HUES64 (cell line): ENCODE measurements around the gene AIPL1.

Experiments
- H3K27ac ChIP-seq: 2 replicates; pipeline ENCODE4 v1.7.0; 2013; ENCODE audit warnings: low read depth, low read length, inconsistent platforms
- H3K27me3 ChIP-seq: 2 replicates; pipeline ENCODE4 v1.6.1; 2013; ENCODE audit warnings: mild to moderate bottlenecking, low read length; ENCODE audit not compliant: insufficient read depth
- H3K36me3 ChIP-seq: 2 replicates; pipeline ENCODE4 v1.6.1; 2013; ENCODE audit warnings: mild to moderate bottlenecking, low read length; ENCODE audit not compliant: insufficient read depth
- H3K4me1 ChIP-seq: 2 replicates; pipeline ENCODE4 v1.6.1; 2013; ENCODE audit warnings: mild to moderate bottlenecking, low read length, moderate library complexity; ENCODE audit not compliant: insufficient read depth
- H3K4me3 ChIP-seq: 2 replicates; pipeline ENCODE4 v1.5.1; 2013; ENCODE audit warnings: mild to moderate bottlenecking, low read length, moderate library complexity
- H3K9ac ChIP-seq: 2 replicates; pipeline ENCODE4 v1.6.1; 2013; ENCODE audit warnings: mild to moderate bottlenecking, low read depth, low read length
- H3K9me3 ChIP-seq: 2 replicates; pipeline ENCODE4 v1.6.1; 2013; ENCODE audit warnings: low read depth, low read length; ENCODE audit not compliant: insufficient read depth
- WGBS: fragments of 150-250, 120-280 bp; methylation state at CpG from one replicate; pipeline ENCODE4 v1.1.7; 2013; ENCODE audit warnings: missing lambda C conversion rate; 5-methylcytosine and 5-hydroxymethylcytosine counted together

AIPL1 gene

DNA sequence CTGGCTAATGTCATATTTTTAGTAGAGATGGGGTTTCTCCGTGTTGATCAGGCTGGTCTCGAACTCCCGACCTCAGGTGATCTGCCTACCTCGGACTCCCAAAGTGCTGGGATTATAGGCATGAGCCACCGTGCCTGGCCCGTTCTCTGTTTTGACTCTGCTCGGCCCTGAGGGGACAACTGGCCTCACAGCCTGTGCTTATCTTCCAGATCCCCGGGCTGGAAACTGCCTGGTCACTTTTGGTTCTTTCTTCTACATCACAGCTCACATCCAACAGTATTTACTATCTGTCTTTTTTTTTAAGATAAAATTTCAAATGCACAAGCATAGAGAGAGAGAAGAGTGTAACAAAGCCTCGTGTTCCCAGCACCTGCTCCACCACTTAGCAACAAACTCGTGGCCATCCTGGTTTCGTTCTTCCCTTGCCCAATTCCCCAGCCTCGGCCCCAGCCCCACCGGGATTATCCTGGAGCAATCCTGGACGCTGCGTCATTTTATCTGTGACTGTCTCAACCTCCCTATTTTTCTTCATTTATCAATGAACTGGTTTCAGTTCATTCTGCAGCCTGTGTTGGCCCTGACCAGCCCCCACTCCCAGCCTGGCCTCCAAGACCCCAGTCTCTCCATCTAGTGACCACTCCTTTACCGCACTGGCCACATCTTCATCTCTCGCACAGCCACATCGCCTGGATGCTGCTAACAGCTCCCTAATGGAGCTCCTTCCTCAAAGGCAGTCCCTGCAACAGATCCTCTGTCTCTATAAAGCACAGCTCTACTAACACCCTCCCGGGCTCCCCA lies 30.5 kb upstream of the AIPL1 start:
- Histone ChIP-seq H3K9ac (no peak overlapping the region), H3K9me3 (no peaks in the 10 kb centered on the region), H3K4me1 (peaks cover 18% of the 10 kb centered on the region), H3K27ac (no peak overlapping the region), H3K27me3 (no peaks in the 10 kb centered on the region), H3K36me3 (no peaks in the 10 kb centered on the region), H3K4me3 (no peak overlapping the region)
- 91% methylated on average over 19 of the region's 19 CpGs for WGBS

DNA sequence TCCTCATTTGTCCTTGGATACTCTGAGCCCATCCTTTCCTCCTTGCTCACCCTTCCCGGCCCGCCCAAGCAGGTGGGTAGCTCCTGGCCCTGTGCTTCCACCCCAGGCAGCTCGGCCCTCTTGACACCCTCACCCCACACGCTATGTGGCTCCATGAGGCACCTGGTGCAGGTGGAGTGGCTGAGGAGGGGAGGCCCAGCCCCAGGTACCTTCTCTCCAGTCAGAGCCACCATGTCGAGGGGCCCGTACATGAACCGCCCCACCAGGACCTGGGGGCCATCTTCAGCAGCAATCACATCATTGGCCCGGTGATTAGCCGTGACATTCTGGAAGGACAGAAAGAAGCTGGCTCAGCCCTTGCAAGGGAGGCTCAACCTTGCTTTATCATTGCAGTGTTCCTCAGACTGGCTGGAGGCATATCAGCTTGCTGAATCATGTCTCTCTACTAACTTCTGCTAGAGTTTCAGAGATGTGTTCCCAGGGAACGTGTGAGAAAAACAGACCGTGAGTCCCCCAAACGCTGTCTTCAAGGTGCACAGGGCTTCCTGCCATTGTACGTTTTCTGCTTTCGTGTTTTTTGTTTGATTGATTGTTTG lies 29.6 kb upstream of the AIPL1 start:
- Histone ChIP-seq H3K4me1 (peaks cover 18% of the 10 kb centered on the region), H3K9me3 (no peaks in the 10 kb centered on the region), H3K27ac (no peak overlapping the region), H3K36me3 (no peaks in the 10 kb centered on the region), H3K27me3 (no peaks in the 10 kb centered on the region), H3K4me3 (no peak overlapping the region), H3K9ac (no peak overlapping the region)
- WGBS: 94% methylated on average over 14 of the region's 14 CpGs

DNA sequence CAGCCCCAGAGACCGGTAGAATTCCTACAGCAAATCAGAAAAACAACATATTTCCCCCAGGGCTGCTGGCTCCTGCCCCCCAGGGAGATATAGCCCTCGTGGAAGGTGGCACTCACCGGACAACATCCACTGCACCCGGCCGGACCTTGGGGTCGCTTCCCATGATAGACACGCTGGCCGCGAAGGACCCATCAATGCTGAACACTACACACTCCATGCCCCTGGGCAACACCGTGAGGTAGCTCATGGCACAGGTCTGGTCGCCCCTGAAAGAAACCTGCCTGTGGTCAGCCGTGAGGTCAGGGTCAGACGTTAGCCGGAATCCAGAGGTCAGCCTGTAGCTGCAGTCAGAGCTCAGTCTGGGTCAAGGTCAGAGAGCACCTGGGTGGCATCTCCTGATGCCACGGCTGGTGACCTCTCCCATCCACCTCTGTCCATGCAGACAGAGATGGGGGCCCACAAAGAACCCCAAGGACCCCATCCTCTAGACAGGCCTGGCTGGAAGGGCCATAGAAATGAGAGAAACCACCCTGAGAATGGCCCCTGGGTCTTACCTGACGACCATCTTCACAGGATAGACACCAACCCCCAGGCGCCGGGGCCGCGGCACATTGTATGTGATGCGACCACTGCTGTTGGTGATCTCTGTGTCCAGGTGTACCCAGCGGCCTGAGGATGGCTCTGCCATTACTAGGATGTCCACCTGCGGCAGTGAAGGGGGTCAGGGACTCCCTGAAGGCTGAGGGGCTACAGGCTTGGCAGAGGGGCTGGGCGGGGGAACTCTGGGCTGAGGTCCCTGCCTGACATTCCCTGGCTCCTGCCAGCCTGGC lies 28.9 kb upstream of the AIPL1 start:
- no peaks in the 10 kb centered on the region for H3K36me3 ChIP-seq
- H3K27me3 ChIP-seq: no peaks in the 10 kb centered on the region
- no peak overlapping the region for H3K9ac ChIP-seq
- H3K27ac ChIP-seq: no peak overlapping the region
- H3K4me3 ChIP-seq: no peak overlapping the region
- H3K4me1 ChIP-seq: peaks cover 18% of the 10 kb centered on the region
- WGBS: 94% methylated on average over 24 of the region's 24 CpGs
- no peaks in the 10 kb centered on the region for H3K9me3 ChIP-seq

DNA sequence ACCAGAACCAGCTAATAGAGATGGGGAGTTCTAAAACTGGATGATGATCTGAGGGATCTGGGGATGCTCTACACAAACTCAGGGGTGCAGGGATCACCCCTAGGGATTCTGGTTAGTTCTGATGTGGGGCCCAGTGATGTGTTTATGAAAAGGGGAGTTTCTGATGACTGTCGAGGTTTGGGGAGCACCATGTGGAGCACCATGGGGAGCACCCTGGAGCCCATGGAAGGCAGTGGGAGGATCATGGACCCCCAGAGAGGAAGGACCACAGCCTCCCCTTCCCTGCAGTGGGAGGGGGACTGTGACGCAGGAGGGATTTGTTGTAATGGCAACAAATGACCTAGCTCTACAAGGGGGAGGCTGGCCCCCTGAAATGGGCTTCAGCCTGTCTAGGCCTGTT lies 27.8 kb upstream of the AIPL1 start:
- Histone ChIP-seq H3K4me1 (peaks cover 18% of the 10 kb centered on the region), H3K9ac (no peak overlapping the region), H3K36me3 (no peaks in the 10 kb centered on the region), H3K9me3 (no peaks in the 10 kb centered on the region), H3K27ac (no peak overlapping the region), H3K27me3 (no peaks in the 10 kb centered on the region), H3K4me3 (no peak overlapping the region)
- 79% methylated on average over 2 of the region's 2 CpGs for WGBS

DNA sequence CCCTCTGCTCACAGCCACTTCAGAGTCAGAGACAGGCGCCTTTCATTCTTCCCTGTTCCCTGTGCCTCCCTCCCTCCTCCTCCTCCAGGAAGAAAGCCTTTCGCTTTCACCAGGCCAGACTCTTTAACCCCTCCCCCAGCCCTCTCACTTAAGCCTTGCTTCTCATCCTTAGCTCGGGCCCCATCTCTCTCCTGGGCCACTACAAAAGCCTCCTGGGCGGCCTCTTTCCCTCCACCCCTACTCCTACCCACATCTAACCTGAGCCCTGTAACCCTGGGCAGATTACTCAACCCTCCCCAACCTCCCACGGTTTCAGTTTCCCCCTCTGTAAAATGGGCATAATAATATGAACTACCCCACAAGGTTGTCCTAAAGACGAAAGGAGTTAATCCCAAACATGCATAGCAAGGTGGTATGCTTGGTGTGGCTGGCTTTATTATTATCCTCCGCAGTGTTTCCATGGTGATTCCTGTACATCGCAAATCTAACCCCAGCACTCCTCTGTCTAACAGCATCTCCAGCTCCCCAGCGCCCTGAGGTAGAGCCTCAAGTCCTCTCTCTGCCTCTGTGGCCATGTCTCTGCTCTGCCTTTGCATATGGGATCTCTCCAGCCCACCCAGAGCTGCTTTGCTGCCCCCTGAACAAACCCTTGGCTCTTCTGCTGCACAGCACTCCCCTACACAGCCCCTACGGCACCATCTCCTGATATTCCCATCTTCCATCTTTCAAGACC lies 27.0 kb upstream of the AIPL1 start:
- Histone ChIP-seq H3K4me3 (no peak overlapping the region), H3K9ac (no peak overlapping the region), H3K9me3 (no peaks in the 10 kb centered on the region), H3K27ac (no peak overlapping the region), H3K36me3 (no peaks in the 10 kb centered on the region), H3K27me3 (no peaks in the 10 kb centered on the region), H3K4me1 (peaks cover 20% of the 10 kb centered on the region)
- 45% methylated on average over 10 of the region's 10 CpGs for WGBS

DNA sequence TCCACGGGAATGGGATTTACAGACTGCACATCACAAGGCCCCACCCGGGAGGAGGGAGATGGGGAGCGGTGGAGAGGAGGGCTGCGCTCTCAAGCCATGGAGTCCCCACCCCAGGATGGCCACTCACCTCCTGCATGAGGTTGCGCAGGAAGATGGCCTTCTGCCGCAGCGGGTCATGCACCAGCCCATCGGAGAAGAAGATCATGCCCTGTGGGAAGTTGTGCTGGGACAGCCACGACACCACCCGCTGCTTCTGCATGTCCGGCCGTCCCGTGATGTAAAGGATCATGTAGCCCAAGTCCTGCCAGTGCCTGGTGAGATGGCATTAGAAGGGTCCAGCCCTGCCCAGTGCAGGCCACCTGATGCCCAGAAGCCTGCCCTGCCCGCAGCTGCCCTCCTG lies 26.3 kb upstream of the AIPL1 start:
- 81% methylated on average over 14 of the region's 14 CpGs for WGBS
- no peak overlapping the region for H3K9ac ChIP-seq

DNA sequence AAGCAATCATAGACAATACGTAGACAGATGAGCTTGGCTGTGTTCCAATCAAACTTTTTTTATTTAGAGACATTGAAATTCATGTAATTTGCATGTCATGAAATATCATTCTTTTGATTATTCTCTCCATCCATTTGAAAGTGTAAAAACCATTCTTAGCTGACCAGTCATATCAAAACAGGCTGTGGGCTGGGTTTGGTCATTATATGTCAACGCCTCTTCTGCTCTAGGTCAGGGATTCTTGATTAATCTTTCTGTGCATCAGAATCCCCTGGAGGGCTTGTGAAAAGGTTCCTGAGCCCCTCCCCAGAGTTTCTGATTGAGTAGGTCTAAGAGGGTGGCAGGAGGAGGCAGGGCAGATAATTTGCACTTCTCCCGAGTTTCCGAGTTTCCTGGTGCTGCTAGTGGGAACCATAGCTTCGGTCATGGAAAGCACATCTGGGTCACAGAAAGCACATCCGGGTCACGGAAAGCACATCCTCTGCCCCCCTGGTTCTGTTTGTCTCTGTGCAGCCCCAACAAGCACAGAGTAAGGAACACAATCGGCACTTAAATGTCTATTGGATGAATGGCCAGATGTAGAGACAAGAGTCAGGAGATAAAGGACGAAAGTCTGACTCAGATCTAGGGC lies 25.7 kb upstream of the AIPL1 start:
- no peak overlapping the region for H3K27ac ChIP-seq
- 85% methylated on average over 9 of the region's 9 CpGs for WGBS

More for the DNA sequence above, 26.3 kb upstream of the AIPL1 start:
- H3K27ac ChIP-seq: no peak overlapping the region
- peaks cover 20% of the 10 kb centered on the region for H3K4me1 ChIP-seq
- H3K36me3 ChIP-seq: no peaks in the 10 kb centered on the region
- H3K27me3 ChIP-seq: no peaks in the 10 kb centered on the region
- H3K4me3 ChIP-seq: no peak overlapping the region
- no peaks in the 10 kb centered on the region for H3K9me3 ChIP-seq

DNA sequence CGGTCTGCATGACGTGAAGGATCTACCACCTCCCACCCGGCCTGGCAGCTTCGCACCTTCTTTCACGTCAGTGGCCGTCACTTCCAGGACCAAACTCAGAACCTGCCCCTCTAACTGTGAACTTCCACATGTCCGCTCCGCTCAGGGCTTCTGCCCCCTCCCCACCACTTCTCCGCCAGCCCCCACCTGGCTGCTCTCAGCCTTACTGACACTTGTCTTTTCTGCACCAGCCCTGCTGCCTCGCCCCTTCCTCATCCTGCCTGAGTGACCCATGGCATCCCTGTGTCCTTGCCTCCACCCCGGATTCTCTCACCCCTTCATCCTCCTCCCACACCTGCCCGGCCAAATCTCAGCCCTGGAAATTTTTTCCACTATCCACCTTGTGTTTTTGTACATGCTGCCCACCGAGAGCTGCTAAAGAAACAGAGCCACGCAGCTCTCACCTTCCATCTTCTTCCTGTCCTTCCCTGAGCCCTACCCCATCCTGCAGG lies 23.6 kb upstream of the AIPL1 start:
- peaks cover 26% of the 10 kb centered on the region for H3K4me1 ChIP-seq
- H3K36me3 ChIP-seq: no peaks in the 10 kb centered on the region
- no peak overlapping the region for H3K27ac ChIP-seq
- no peak overlapping the region for H3K9ac ChIP-seq
- no peaks in the 10 kb centered on the region for H3K9me3 ChIP-seq
- no peak overlapping the region for H3K4me3 ChIP-seq
- 77% methylated on average over 14 of the region's 14 CpGs for WGBS
- H3K27me3 ChIP-seq: peaks cover 4% of the 10 kb centered on the region; the same call in 1 of the 2 replicates

More for the DNA sequence above, 25.7 kb upstream of the AIPL1 start:
- Histone ChIP-seq H3K27me3 (no peaks in the 10 kb centered on the region), H3K36me3 (no peaks in the 10 kb centered on the region), H3K9ac (no peak overlapping the region), H3K9me3 (no peaks in the 10 kb centered on the region), H3K4me1 (peaks cover 20% of the 10 kb centered on the region), H3K4me3 (no peak overlapping the region)

DNA sequence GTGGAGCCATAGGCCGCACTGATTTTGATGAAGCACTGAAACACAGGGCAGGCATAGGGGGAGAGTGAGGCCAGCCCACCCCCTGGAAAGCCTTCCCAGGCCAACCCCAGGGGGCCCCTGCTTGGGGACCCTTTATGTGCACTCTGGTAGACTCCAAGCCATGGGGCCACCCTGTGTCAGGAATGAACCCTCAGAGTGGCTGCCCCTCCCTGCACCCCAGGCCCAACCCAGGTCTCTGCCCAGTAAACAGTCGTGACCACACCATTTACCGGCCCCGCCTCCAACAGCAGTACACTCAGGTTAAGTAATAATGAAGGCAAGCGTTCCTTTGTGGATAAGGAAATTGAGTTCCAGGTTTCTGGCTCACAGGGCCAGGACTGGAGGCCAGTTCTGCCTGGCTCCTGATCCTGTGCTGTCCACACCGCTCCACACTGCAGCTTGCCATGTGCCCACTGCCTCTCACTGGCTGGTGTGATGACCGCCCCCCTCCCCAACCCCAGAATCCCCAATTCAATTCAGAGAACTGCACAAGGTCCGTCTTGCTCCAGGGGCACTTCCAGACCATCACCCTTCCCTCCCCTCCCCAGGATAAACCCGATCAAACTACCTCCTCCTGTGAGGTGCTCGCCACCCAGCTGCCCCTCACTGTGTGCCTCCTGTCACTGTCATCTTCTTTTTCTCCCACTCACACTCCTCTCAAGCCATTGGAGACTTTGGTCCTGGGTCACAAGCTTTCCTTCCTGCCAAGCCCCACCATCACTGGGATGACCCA lies 23.0 kb upstream of the AIPL1 start:
- no peak overlapping the region for H3K4me3 ChIP-seq
- peaks cover 27% of the 10 kb centered on the region for H3K4me1 ChIP-seq
- H3K27me3 ChIP-seq: peaks cover 4% of the 10 kb centered on the region; the same call in 1 of the 2 replicates
- H3K9ac ChIP-seq: no peak overlapping the region
- no peaks in the 10 kb centered on the region for H3K9me3 ChIP-seq
- 71% methylated on average over 10 of the region's 10 CpGs for WGBS
- no peak overlapping the region for H3K27ac ChIP-seq
- H3K36me3 ChIP-seq: no peaks in the 10 kb centered on the region
